ENCODE data around the gene EIF3B.

DNA sequence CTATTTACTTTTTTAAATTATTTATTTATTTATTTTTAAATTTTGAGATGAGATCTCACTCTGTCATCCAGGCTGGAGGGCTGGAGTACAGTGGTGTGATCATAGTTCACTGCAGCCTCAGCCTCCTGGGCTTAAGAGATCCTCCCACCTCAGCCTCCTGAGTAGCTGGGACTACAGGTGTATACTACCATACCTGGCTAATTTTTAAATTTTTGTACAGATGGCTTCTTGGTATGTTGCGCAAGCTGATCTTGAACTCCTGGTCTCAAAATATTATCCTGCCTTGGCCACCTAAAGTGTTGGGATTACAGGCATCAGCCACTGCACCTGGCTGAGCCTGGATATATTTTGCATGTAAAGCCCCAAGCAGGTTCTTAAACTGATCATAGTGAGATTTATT is 56.4 kb downstream of the EIF3B start:
- TF ChIP-seq POLR2A (IDR thresholded peaks at IDR 0.05; ENCODE audit: low read depth, low read length), result no peak
- no peak for TF ChIP-seq POLR2AphosphoS5 (IDR thresholded peaks at IDR 0.05; ENCODE audit: low read depth, low read length)
- TF ChIP-seq SPI1 (IDR thresholded peaks at IDR 0.05; ENCODE audit: low read depth, low read length), result no peak
